Prostate gland (tissue), 2 donors: ENCODE results near the gene BMP7. TPM values are rescaled to one million over a fixed set of nuclear protein-coding genes. Genes with fewer than 3 reads are reported as not detected.

Experiments
- DNase-seq: peaks from one replicate; pipeline ENCODE4 v3.0.0-alpha.2; 2019; ENCODE audit warnings: low spot score
- H3K27ac ChIP-seq, 2 donors: fragments of 200-600 bp; sonication (generic); 2 replicates each; pipeline ENCODE4 v1.5.1; 2017 to 2019
- H3K27me3 ChIP-seq: fragments of 200-600 bp; sonication (generic); replicated peaks from 2 replicates; pipeline ENCODE4 v1.5.1; 2019; ENCODE audit not compliant: insufficient read depth
- H3K36me3 ChIP-seq, 2 donors: fragments of 200-600 bp; sonication (generic); 1 replicate in 1 of 2; 2 replicates in 1 of 2; pipeline versions ENCODE4 v1.5.1 to v1.8.1; 2017 to 2019
- H3K4me1 ChIP-seq: fragments of 200-600 bp; sonication (generic); replicated peaks from 2 replicates; pipeline ENCODE4 v1.5.1; 2019
- H3K4me3 ChIP-seq, 2 donors: fragments of 200-600 bp; sonication (generic); 2 replicates each; pipeline ENCODE4 v1.5.1; 2017 to 2019
- H3K9me3 ChIP-seq: fragments of 200-600 bp; sonication (generic); 2 replicates; pipeline ENCODE4 v1.5.1; 2017
- CTCF ChIP-seq, 4 experiments: fragments of 200-600 bp in 2 of 4; fragments of 450-650 bp in 2 of 4; sonication (generic) in 2 of 4; IDR thresholded peaks; 1 replicate in 3 of 4; 2 replicates in 1 of 4; pipeline ENCODE4 v1.5.1; 2016 to 2019; ENCODE audit warnings: antibody characterized with exemption in 4 of 4, mild to moderate bottlenecking in 2 of 4, moderate library complexity in 2 of 4
- POLR2A ChIP-seq: fragments of 450-650 bp; IDR thresholded peaks from one replicate; pipeline ENCODE4 v1.6.1; 2016; ENCODE audit warnings: antibody characterized with exemption, mild to moderate bottlenecking
- POLR2AphosphoS5 ChIP-seq: sonication (generic); formaldehyde crosslinking; IDR thresholded peaks from one replicate; pipeline ENCODE4 v1.6.1; 2017; ENCODE audit warnings: antibody characterized with exemption
- WGBS: methylation state at CpG from one replicate; pipeline ENCODE4 v1.1.5; 2018; 5-methylcytosine and 5-hydroxymethylcytosine counted together
- intact Hi-C: fragments of 100-400 bp; cut with DNase I; formaldehyde crosslinking; loops from one replicate; pipeline ENCODE4 v1.14.2; 2022
- total RNA-seq, 2 donors: library from RNA; depleted of rRNA; stranded (reverse); fragments of >200 nt; gene quantifications; one replicate each; pipeline ENCODE4 v1.1.0, GENCODE V29; 2016

The BMP7 gene
- total RNA-seq, 2 donors from 2014 or later = 10.5 to 16.8 TPM

- intact Hi-C loops = no loop called here
- no peaks in the 10 kb centered on the region for H3K4me1 ChIP-seq
These were observed 93.4 kb downstream of the BMP7 start for GRCh38 chr20:57173041-57173440.

GRCh38 chr20:57170343-57170742 lies 96.1 kb downstream of the BMP7 start:
- 49% methylated on average over 14 of the region's 14 CpGs for WGBS
- TF ChIP-seq POLR2A = no peak
- no peak for TF ChIP-seq CTCF (IDR thresholded peaks at IDR 0.05)
- TF ChIP-seq POLR2AphosphoS5 = peak; percentile 25
- Histone ChIP-seq H3K4me1 (no peaks in the 10 kb centered on the region), H3K9me3 (no peaks in the 10 kb centered on the region), H3K4me3 (no peak overlapping the region), H3K27me3 (no peaks in the 10 kb centered on the region), H3K27ac (peak overlapping the region in 1 of 2 donors; percentile 1), H3K36me3 (no peaks in the 10 kb centered on the region)
- intact Hi-C loops = no loop called here
- DNase-seq = peak; percentile 32

More at GRCh38 chr20:57173041-57173440, 93.4 kb downstream of the BMP7 start:
- WGBS = 88% methylated on average over 15 of the region's 15 CpGs
- no peak for TF ChIP-seq POLR2A
- TF ChIP-seq POLR2AphosphoS5 = no peak
- no peak for TF ChIP-seq CTCF (IDR thresholded peaks at IDR 0.05)
- no peak for DNase-seq
- H3K27me3 ChIP-seq = no peaks in the 10 kb centered on the region
- no peak overlapping the region for H3K4me3 ChIP-seq
- H3K9me3 ChIP-seq = no peaks in the 10 kb centered on the region
- no peaks in the 10 kb centered on the region for H3K36me3 ChIP-seq
- no peak overlapping the region for H3K27ac ChIP-seq

GRCh38 chr20:57169162-57169561 lies 97.3 kb downstream of the BMP7 start:
- no peak overlapping the region for H3K27ac ChIP-seq
- no peaks in the 10 kb centered on the region for H3K36me3 ChIP-seq
- no peaks in the 10 kb centered on the region for H3K27me3 ChIP-seq
- TF ChIP-seq CTCF (IDR thresholded peaks at IDR 0.05) = no peak
- TF ChIP-seq POLR2AphosphoS5 = no peak
- TF ChIP-seq POLR2A = no peak
- H3K4me3 ChIP-seq = no peak overlapping the region
- DNase-seq = no peak
- intact Hi-C loops = no loop called here
- no peaks in the 10 kb centered on the region for H3K9me3 ChIP-seq
- no peaks in the 10 kb centered on the region for H3K4me1 ChIP-seq
- WGBS = 71% methylated on average over 7 of the region's 7 CpGs

GRCh38 chr20:57167971-57168701 lies 98.3 kb downstream of the BMP7 start:
- peak overlapping the region; percentile 13 to 30 for H3K27ac ChIP-seq
- intact Hi-C loops = no loop called here
- no peaks in the 10 kb centered on the region for H3K9me3 ChIP-seq
- no peak for TF ChIP-seq POLR2AphosphoS5
- TF ChIP-seq POLR2A = no peak
- TF ChIP-seq CTCF (IDR thresholded peaks at IDR 0.05) = no peak
- H3K4me3 ChIP-seq = no peak overlapping the region
- no peak for DNase-seq
- H3K27me3 ChIP-seq = no peaks in the 10 kb centered on the region
- H3K36me3 ChIP-seq = no peaks in the 10 kb centered on the region
- no peaks in the 10 kb centered on the region for H3K4me1 ChIP-seq
- 32% methylated on average over 26 of the region's 26 CpGs for WGBS

GRCh38 chr20:57167292-57167655 lies 99.2 kb downstream of the BMP7 start:
- TF ChIP-seq CTCF (IDR thresholded peaks at IDR 0.05) (no peak), POLR2A (no peak), POLR2AphosphoS5 (no peak)
- peak overlapping the region; percentile 13 to 30 for H3K27ac ChIP-seq
- 91% methylated on average over 8 of the region's 8 CpGs for WGBS
- no peak overlapping the region for H3K4me3 ChIP-seq
- no peaks in the 10 kb centered on the region for H3K27me3 ChIP-seq
- no peaks in the 10 kb centered on the region for H3K4me1 ChIP-seq
- no peaks in the 10 kb centered on the region for H3K36me3 ChIP-seq
- H3K9me3 ChIP-seq = no peaks in the 10 kb centered on the region
- intact Hi-C loops = no loop called here
- no peak for DNase-seq
